GM23338 (cell line): Measurements from ENCODE around the gene RYR1. TPM values are rescaled to one million over a fixed set of nuclear protein-coding genes. Genes with fewer than 3 reads are reported as not detected.

Source experiments
- ATAC-seq: fragments of 200-7000 bp; cut with Tn5 transposase; 3 replicates; pipeline ENCODE4 v1.9.1; 2020
- DNase-seq: peaks from one replicate; pipeline ENCODE4 v3.0.0-alpha.2; 2015; ENCODE audit warnings: low spot score
- H2AFZ ChIP-seq: fragments of 200-600 bp; sonication (generic); 2 replicates; pipeline ENCODE4 v1.8.0; 2016; ENCODE audit warnings: antibody characterized with exemption, mild to moderate bottlenecking, moderate library complexity
- H3F3A ChIP-seq: fragments of 200-600 bp; sonication (generic); replicated peaks from 2 replicates; pipeline ENCODE4 v1.8.0; 2017; ENCODE audit warnings: antibody characterized with exemption, mixed run types, low read depth
- H3K27ac ChIP-seq: fragments of 200-600 bp; sonication (generic); 2 replicates; pipeline ENCODE4 v1.6.1; 2016; ENCODE audit warnings: low read depth
- H3K27me3 ChIP-seq: fragments of 200-600 bp; sonication (generic); 2 replicates; pipeline ENCODE4 v1.8.0; 2016; ENCODE audit warnings: mild to moderate bottlenecking, mixed run types, moderate library complexity; ENCODE audit not compliant: insufficient read depth
- H3K36me3 ChIP-seq: fragments of 200-600 bp; sonication (generic); 2 replicates; pipeline ENCODE4 v1.8.0; 2016; ENCODE audit warnings: mild to moderate bottlenecking; ENCODE audit not compliant: insufficient read depth
- H3K4me1 ChIP-seq: fragments of 200-600 bp; sonication (generic); 2 replicates; pipeline ENCODE4 v1.8.0; 2016; ENCODE audit warnings: mild to moderate bottlenecking, moderate library complexity; ENCODE audit not compliant: insufficient read depth
- H3K4me2 ChIP-seq: fragments of 200-600 bp; sonication (generic); 2 replicates; pipeline ENCODE4 v1.7.1; 2017; ENCODE audit warnings: mixed run types
- H3K4me3 ChIP-seq: fragments of 200-600 bp; sonication (generic); 2 replicates; pipeline ENCODE4 v1.6.1; 2016; ENCODE audit warnings: mixed run types
- H3K79me2 ChIP-seq: fragments of 200-600 bp; sonication (generic); replicated peaks from 2 replicates; pipeline ENCODE4 v1.8.0; 2017; ENCODE audit warnings: mild to moderate bottlenecking; ENCODE audit not compliant: insufficient read depth
- H3K9me2 ChIP-seq: fragments of 200-600 bp; sonication (generic); 2 replicates; pipeline ENCODE4 v1.8.0; 2017; ENCODE audit not compliant: insufficient read depth
- H4K20me1 ChIP-seq: fragments of 200-600 bp; sonication (generic); replicated peaks from 2 replicates; pipeline ENCODE4 v1.8.0; 2017; ENCODE audit warnings: mild to moderate bottlenecking; ENCODE audit not compliant: insufficient read depth
- H3K27ac Mint-ChIP-seq: 2 replicates; pipeline ENCODE4 v1.8.0; 2020; ENCODE audit warnings: inconsistent platforms, mild to moderate bottlenecking, moderate library complexity, mixed read lengths
- H3K27me3 Mint-ChIP-seq: 3 replicates; pipeline ENCODE4 v1.8.0; 2022; ENCODE audit warnings: low read depth, mild to moderate bottlenecking, moderate library complexity, mixed read lengths, inconsistent platforms; ENCODE audit not compliant: insufficient read depth, poor library complexity
- H3K36me3 Mint-ChIP-seq: 3 replicates; pipeline ENCODE4 v1.8.0; 2021; ENCODE audit warnings: low read depth, mild to moderate bottlenecking, inconsistent platforms, moderate library complexity, mixed read lengths
- H3K4me1 Mint-ChIP-seq: 3 replicates; pipeline ENCODE4 v1.8.0; 2020; ENCODE audit warnings: mild to moderate bottlenecking, inconsistent platforms, mixed read lengths
- H3K4me3 Mint-ChIP-seq: 3 replicates; pipeline ENCODE4 v1.8.0; 2021; ENCODE audit warnings: moderate library complexity, mild to moderate bottlenecking, inconsistent platforms, mixed read lengths
- H3K9me3 Mint-ChIP-seq: 3 replicates; pipeline ENCODE4 v1.8.0; 2020; ENCODE audit warnings: moderate library complexity, mild to moderate bottlenecking, inconsistent platforms, mixed read lengths
- CREB1 ChIP-seq: fragments of 250-450 bp; sonication (Bioruptor Pico); IDR thresholded peaks from 2 replicates; pipeline ENCODE4 v1.5.0; 2020; ENCODE audit warnings: low read depth, mild to moderate bottlenecking, moderate library complexity
- EZH2 ChIP-seq: fragments of 200-600 bp; sonication (generic); IDR thresholded peaks from one replicate; pipeline ENCODE4 v1.8.0; 2017; ENCODE audit warnings: antibody characterized with exemption, mild to moderate bottlenecking, low read depth; ENCODE audit not compliant: unreplicated experiment
- EZH2phosphoT487 ChIP-seq: fragments of 200-600 bp; sonication (generic); IDR thresholded peaks from one replicate; pipeline ENCODE4 v1.8.1; 2018; ENCODE audit warnings: antibody characterized with exemption; ENCODE audit not compliant: unreplicated experiment
- JUNB ChIP-seq: IDR thresholded peaks from one replicate; pipeline ENCODE4 v1.6.1; 2016; ENCODE audit warnings: antibody characterized with exemption; ENCODE audit not compliant: unreplicated experiment
- NANOG ChIP-seq: IDR thresholded peaks from 2 replicates; pipeline ENCODE4 v1.6.1; 2016; ENCODE audit warnings: antibody characterized with exemption, borderline replicate concordance
- POLR2AphosphoS5 ChIP-seq: IDR thresholded peaks from 2 replicates; pipeline ENCODE4 v1.6.1; 2016; ENCODE audit warnings: antibody characterized with exemption, low read depth
- STAT1 ChIP-seq: IDR thresholded peaks from one replicate; pipeline ENCODE4 v1.6.1; 2016; ENCODE audit warnings: antibody characterized with exemption; ENCODE audit not compliant: unreplicated experiment
- ZNF114 ChIP-seq: fragments of 250-450 bp; sonication (Bioruptor Pico); IDR thresholded peaks from 2 replicates; pipeline ENCODE4 v1.5.0; 2020; ENCODE audit warnings: mild to moderate bottlenecking, moderate library complexity
- ZNF331 ChIP-seq: fragments of 250-450 bp; sonication (Bioruptor Pico); IDR thresholded peaks from 2 replicates; pipeline ENCODE4 v1.5.0; 2020; ENCODE audit warnings: low read depth, mild to moderate bottlenecking, moderate library complexity
- polyA plus RNA-seq: library from polyadenylated mRNA; unstranded; fragments of >200 nt; fragmentation: Nextera tagmentation; extraction: Ambion mirVana; gene quantifications from 2 replicates; pipeline ENCODE4 v1.2.1, GENCODE V29; 2016
- total RNA-seq: library from RNA; depleted of rRNA; stranded (reverse); fragments of >200 nt; shearing (Covaris generic); gene quantifications from 2 replicates; pipeline ENCODE4 v1.2.3, GENCODE V29; 2014
- TF ChIP-seq, protein P1 (sequence below): fragments of 250-450 bp; sonication (Bioruptor Pico); IDR thresholded peaks from 2 replicates; pipeline ENCODE4 v1.5.0; 2020; ENCODE audit warnings: mild to moderate bottlenecking, moderate library complexity
- TF ChIP-seq, protein P2 (sequence below): IDR thresholded peaks from one replicate; pipeline ENCODE4 v1.6.1; 2018; ENCODE audit warnings: antibody characterized with exemption; ENCODE audit not compliant: unreplicated experiment
- TF ChIP-seq, protein P3 (sequence below), 2 experiments: fragments of 200-600 bp in 1 of 2; sonication (generic) in 1 of 2; conservative IDR thresholded peaks; 2 replicates each; pipeline versions ENCODE4 v1.5.1 to v1.6.1; 2016 to 2017; ENCODE audit warnings: antibody characterized with exemption in 2 of 2, low read depth in 2 of 2, mild to moderate bottlenecking in 2 of 2, moderate library complexity in 1 of 2
- TF ChIP-seq, protein P4 (sequence below): IDR thresholded peaks from 2 replicates; pipeline ENCODE4 v1.6.1; 2016; ENCODE audit warnings: antibody characterized with exemption

Gene RYR1
- total and polyA plus RNA-seq, 2 experiments from 2014 or later, result 4.0 to 26.7 TPM

DNA sequence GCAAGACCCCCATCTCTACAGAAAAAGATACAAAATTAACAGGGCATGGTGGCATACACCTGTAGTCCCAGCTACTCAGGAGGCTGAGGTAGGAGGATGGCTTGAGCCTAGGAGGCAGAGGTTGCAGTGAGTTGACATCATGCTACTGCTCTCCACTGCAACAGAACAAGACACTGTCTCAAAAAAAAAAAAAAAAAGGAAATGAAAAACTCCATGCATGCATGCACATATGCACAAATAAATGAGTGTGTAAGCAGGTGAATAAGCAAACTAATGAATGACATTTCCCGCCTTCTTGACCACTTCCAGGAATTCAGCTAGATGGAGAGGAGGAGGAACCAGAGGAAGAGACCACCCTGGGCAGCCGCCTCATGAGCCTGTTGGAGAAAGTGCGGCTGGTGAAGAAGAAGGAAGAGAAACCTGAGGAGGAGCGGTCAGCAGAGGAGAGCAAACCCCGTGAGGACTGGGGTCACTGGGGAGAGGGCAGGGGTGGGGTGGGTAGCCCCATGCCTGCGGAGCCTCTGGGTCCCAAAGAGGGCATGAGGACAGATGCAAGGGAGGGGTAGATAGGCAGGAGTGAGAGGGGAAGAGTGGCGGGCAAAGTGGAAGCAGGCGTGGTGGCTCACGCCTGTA is 58.8 kb downstream of the RYR1 start:
- H3K36me3 ChIP-seq, result peaks cover 45% of the 10 kb centered on the region
- Mint-ChIP-seq H3K27ac (peak overlapping the region; percentile 46), H3K4me1 (peaks cover 10% of the 10 kb centered on the region), H3K36me3 (peaks cover 94% of the 10 kb centered on the region), H3K27me3 (peaks cover 12% of the 10 kb centered on the region), H3K9me3 (no peaks in the 10 kb centered on the region), H3K4me3 (no peak overlapping the region)
- no peak overlapping the region for H3K4me2 ChIP-seq
- H3K4me1 ChIP-seq, result 0 out of 2 replicates have a peak, but pooled peaks cover 5% of the 10 kb centered on the region
- TF ChIP-seq CREB1 (no peak), EZH2phosphoT487 (no peak), NANOG (no peak), POLR2AphosphoS5 (no peak), JUNB (no peak), EZH2 (no peak), ZNF114 (CRISPR knock-in tag) (no peak), ZNF331 (CRISPR knock-in tag) (no peak), STAT1 (no peak)
- TF ChIP-seq, protein P1, sequence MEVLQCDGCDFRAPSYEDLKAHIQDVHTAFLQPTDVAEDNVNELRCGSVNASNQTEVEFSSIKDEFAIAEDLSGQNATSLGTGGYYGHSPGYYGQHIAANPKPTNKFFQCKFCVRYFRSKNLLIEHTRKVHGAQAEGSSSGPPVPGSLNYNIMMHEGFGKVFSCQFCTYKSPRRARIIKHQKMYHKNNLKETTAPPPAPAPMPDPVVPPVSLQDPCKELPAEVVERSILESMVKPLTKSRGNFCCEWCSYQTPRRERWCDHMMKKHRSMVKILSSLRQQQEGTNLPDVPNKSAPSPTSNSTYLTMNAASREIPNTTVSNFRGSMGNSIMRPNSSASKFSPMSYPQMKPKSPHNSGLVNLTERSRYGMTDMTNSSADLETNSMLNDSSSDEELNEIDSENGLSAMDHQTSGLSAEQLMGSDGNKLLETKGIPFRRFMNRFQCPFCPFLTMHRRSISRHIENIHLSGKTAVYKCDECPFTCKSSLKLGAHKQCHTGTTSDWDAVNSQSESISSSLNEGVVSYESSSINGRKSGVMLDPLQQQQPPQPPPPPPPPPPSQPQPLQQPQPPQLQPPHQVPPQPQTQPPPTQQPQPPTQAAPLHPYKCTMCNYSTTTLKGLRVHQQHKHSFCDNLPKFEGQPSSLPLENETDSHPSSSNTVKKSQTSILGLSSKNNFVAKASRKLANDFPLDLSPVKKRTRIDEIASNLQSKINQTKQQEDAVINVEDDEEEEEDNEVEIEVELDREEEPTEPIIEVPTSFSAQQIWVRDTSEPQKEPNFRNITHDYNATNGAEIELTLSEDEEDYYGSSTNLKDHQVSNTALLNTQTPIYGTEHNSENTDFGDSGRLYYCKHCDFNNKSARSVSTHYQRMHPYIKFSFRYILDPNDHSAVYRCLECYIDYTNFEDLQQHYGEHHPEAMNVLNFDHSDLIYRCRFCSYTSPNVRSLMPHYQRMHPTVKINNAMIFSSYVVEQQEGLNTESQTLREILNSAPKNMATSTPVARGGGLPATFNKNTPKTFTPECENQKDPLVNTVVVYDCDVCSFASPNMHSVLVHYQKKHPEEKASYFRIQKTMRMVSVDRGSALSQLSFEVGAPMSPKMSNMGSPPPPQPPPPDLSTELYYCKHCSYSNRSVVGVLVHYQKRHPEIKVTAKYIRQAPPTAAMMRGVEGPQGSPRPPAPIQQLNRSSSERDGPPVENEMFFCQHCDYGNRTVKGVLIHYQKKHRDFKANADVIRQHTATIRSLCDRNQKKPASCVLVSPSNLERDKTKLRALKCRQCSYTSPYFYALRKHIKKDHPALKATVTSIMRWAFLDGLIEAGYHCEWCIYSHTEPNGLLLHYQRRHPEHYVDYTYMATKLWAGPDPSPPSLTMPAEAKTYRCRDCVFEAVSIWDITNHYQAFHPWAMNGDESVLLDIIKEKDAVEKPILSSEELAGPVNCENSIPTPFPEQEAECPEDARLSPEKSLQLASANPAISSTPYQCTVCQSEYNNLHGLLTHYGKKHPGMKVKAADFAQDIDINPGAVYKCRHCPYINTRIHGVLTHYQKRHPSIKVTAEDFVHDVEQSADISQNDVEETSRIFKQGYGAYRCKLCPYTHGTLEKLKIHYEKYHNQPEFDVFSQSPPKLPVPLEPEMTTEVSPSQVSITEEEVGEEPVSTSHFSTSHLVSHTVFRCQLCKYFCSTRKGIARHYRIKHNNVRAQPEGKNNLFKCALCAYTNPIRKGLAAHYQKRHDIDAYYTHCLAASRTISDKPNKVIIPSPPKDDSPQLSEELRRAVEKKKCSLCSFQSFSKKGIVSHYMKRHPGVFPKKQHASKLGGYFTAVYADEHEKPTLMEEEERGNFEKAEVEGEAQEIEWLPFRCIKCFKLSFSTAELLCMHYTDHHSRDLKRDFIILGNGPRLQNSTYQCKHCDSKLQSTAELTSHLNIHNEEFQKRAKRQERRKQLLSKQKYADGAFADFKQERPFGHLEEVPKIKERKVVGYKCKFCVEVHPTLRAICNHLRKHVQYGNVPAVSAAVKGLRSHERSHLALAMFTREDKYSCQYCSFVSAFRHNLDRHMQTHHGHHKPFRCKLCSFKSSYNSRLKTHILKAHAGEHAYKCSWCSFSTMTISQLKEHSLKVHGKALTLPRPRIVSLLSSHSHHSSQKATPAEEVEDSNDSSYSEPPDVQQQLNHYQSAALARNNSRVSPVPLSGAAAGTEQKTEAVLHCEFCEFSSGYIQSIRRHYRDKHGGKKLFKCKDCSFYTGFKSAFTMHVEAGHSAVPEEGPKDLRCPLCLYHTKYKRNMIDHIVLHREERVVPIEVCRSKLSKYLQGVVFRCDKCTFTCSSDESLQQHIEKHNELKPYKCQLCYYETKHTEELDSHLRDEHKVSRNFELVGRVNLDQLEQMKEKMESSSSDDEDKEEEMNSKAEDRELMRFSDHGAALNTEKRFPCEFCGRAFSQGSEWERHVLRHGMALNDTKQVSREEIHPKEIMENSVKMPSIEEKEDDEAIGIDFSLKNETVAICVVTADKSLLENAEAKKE (CRISPR knock-in tag), result no peak
- TF ChIP-seq, protein P2, sequence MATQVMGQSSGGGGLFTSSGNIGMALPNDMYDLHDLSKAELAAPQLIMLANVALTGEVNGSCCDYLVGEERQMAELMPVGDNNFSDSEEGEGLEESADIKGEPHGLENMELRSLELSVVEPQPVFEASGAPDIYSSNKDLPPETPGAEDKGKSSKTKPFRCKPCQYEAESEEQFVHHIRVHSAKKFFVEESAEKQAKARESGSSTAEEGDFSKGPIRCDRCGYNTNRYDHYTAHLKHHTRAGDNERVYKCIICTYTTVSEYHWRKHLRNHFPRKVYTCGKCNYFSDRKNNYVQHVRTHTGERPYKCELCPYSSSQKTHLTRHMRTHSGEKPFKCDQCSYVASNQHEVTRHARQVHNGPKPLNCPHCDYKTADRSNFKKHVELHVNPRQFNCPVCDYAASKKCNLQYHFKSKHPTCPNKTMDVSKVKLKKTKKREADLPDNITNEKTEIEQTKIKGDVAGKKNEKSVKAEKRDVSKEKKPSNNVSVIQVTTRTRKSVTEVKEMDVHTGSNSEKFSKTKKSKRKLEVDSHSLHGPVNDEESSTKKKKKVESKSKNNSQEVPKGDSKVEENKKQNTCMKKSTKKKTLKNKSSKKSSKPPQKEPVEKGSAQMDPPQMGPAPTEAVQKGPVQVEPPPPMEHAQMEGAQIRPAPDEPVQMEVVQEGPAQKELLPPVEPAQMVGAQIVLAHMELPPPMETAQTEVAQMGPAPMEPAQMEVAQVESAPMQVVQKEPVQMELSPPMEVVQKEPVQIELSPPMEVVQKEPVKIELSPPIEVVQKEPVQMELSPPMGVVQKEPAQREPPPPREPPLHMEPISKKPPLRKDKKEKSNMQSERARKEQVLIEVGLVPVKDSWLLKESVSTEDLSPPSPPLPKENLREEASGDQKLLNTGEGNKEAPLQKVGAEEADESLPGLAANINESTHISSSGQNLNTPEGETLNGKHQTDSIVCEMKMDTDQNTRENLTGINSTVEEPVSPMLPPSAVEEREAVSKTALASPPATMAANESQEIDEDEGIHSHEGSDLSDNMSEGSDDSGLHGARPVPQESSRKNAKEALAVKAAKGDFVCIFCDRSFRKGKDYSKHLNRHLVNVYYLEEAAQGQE, result no peak
- TF ChIP-seq, protein P3, sequence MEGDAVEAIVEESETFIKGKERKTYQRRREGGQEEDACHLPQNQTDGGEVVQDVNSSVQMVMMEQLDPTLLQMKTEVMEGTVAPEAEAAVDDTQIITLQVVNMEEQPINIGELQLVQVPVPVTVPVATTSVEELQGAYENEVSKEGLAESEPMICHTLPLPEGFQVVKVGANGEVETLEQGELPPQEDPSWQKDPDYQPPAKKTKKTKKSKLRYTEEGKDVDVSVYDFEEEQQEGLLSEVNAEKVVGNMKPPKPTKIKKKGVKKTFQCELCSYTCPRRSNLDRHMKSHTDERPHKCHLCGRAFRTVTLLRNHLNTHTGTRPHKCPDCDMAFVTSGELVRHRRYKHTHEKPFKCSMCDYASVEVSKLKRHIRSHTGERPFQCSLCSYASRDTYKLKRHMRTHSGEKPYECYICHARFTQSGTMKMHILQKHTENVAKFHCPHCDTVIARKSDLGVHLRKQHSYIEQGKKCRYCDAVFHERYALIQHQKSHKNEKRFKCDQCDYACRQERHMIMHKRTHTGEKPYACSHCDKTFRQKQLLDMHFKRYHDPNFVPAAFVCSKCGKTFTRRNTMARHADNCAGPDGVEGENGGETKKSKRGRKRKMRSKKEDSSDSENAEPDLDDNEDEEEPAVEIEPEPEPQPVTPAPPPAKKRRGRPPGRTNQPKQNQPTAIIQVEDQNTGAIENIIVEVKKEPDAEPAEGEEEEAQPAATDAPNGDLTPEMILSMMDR (conservative IDR thresholded peaks at IDR 0.05; ENCODE audit: low read depth in 2 of 2), result no peak
- TF ChIP-seq, protein P4, sequence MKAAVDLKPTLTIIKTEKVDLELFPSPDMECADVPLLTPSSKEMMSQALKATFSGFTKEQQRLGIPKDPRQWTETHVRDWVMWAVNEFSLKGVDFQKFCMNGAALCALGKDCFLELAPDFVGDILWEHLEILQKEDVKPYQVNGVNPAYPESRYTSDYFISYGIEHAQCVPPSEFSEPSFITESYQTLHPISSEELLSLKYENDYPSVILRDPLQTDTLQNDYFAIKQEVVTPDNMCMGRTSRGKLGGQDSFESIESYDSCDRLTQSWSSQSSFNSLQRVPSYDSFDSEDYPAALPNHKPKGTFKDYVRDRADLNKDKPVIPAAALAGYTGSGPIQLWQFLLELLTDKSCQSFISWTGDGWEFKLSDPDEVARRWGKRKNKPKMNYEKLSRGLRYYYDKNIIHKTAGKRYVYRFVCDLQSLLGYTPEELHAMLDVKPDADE, result no peak
- H3K4me3 ChIP-seq, result no peak overlapping the region
- no peak overlapping the region for H3K27ac ChIP-seq
- no peaks in the 10 kb centered on the region for H4K20me1 ChIP-seq
- no peak for ATAC-seq
- H3F3A ChIP-seq, result no peaks in the 10 kb centered on the region
- DNase-seq, result no peak
- no peak overlapping the region for H2AFZ ChIP-seq
- H3K9me2 ChIP-seq, result no peaks in the 10 kb centered on the region
- H3K79me2 ChIP-seq, result no peaks in the 10 kb centered on the region
- no peaks in the 10 kb centered on the region for H3K27me3 ChIP-seq
